Measurements from ENCODE around the gene EGFR.

The EGFR gene

DNA sequence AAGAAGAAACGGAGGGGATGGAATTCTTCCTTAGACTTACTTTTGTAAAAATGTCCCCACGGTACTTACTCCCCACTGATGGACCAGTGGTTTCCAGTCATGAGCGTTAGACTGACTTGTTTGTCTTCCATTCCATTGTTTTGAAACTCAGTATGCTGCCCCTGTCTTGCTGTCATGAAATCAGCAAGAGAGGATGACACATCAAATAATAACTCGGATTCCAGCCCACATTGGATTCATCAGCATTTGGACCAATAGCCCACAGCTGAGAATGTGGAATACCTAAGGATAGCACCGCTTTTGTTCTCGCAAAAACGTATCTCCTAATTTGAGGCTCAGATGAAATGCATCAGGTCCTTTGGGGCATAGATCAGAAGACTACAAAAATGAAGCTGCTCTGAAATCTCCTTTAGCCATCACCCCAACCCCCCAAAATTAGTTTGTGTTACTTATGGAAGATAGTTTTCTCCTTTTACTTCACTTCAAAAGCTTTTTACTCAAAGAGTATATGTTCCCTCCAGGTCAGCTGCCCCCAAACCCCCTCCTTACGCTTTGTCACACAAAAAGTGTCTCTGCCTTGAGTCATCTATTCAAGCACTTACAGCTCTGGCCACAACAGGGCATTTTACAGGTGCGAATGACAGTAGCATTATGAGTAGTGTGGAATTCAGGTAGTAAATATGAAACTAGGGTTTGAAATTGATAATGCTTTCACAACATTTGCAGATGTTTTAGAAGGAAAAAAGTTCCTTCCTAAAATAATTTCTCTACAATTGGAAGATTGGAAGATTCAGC is 187.6 kb downstream of the EGFR start:
- DNase-seq (ENCODE audit: low spot score): no peak
- in situ Hi-C loops (cut with MboI; ENCODE audit: low sequenced_read_pairs, unreplicated experiment): no loop called here
- TF ChIP-seq, protein P1, sequence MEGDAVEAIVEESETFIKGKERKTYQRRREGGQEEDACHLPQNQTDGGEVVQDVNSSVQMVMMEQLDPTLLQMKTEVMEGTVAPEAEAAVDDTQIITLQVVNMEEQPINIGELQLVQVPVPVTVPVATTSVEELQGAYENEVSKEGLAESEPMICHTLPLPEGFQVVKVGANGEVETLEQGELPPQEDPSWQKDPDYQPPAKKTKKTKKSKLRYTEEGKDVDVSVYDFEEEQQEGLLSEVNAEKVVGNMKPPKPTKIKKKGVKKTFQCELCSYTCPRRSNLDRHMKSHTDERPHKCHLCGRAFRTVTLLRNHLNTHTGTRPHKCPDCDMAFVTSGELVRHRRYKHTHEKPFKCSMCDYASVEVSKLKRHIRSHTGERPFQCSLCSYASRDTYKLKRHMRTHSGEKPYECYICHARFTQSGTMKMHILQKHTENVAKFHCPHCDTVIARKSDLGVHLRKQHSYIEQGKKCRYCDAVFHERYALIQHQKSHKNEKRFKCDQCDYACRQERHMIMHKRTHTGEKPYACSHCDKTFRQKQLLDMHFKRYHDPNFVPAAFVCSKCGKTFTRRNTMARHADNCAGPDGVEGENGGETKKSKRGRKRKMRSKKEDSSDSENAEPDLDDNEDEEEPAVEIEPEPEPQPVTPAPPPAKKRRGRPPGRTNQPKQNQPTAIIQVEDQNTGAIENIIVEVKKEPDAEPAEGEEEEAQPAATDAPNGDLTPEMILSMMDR (IDR thresholded peaks at IDR 0.05; ENCODE audit: borderline replicate concordance, control extremely low read depth, extremely low read depth, insufficient read depth, missing control alignments): no peak

DNA sequence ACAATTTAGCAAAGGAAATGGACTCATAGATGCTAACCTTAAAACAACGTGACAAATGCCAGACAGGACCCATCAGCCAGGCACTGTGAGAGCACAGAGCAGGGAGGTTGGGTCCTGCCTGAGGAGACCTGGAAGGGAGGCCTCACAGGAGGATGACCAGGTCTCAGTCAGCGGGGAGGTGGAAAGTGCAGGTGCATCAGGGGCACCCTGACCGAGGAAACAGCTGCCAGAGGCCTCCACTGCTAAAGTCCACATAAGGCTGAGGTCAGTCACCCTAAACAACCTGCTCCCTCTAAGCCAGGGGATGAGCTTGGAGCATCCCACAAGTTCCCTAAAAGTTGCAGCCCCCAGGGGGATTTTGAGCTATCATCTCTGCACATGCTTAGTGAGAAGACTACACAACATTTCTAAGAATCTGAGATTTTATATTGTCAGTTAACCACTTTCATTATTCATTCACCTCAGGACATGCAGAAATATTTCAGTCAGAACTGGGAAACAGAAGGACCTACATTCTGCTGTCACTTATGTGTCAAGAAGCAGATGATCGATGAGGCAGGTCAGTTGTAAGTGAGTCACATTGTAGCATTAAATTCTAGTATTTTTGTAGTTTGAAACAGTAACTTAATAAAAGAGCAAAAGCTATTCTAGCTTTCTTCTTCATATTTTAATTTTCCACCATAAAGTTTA is 188.8 kb downstream of the EGFR start:
- in situ Hi-C loops (cut with MboI; ENCODE audit: low sequenced_read_pairs, unreplicated experiment): no loop called here
- DNase-seq (ENCODE audit: low spot score): no peak
- TF ChIP-seq, protein P1 (IDR thresholded peaks at IDR 0.05; ENCODE audit: borderline replicate concordance, control extremely low read depth, extremely low read depth, insufficient read depth, missing control alignments): no peak

DNA sequence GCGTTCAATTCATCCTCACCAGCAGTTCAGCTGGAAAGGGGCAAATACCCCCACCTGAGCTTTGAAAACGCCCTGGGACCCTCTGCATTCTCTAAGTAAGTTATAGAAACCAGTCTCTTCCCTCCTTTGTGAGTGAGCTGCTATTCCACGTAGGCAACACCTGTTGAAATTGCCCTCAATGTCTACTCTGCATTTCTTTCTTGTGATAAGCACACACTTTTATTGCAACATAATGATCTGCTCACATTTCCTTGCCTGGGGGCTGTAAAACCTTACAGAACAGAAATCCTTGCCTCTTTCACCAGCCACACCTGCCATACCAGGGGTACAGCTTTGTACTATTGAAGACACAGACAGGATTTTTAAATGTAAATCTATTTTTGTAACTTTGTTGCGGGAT is 190.5 kb downstream of the EGFR start:
- in situ Hi-C loops (cut with MboI; ENCODE audit: low sequenced_read_pairs, unreplicated experiment): no loop called here
- TF ChIP-seq, protein P1 (IDR thresholded peaks at IDR 0.05; ENCODE audit: borderline replicate concordance, control extremely low read depth, extremely low read depth, insufficient read depth, missing control alignments): no peak
- no peak for DNase-seq (ENCODE audit: low spot score)

DNA sequence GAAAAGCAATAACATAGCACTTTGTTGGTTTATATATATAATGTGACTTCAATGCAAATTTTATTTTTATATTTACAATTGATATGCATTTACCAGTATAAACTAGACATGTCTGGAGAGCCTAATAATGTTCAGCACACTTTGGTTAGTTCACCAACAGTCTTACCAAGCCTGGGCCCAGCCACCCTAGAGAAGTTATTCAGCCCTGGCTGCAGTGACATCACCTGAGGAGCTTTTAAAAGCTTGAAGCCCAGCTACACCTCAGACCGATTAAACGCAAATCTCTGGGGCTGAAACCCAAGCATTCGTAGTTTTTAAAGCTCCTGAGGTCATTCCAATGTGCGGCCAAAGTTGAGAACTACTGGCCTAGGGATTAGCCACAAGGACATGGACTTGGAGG is 191.4 kb downstream of the EGFR start:
- in situ Hi-C loops (cut with MboI; ENCODE audit: low sequenced_read_pairs, unreplicated experiment): no loop called here
- DNase-seq (ENCODE audit: low spot score): no peak
- TF ChIP-seq, protein P1 (IDR thresholded peaks at IDR 0.05; ENCODE audit: borderline replicate concordance, control extremely low read depth, extremely low read depth, insufficient read depth, missing control alignments): no peak

DNA sequence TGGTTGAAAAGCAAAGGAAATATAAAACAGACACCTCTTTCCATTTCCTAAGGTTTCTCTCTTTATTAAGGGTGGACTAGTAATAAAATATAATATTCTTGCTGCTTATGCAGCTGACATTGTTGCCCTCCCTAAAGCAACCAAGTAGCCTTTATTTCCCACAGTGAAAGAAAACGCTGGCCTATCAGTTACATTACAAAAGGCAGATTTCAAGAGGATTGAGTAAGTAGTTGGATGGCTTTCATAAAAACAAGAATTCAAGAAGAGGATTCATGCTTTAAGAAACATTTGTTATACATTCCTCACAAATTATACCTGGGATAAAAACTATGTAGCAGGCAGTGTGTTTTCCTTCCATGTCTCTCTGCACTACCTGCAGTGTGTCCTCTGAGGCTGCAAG is 191.9 kb downstream of the EGFR start:
- TF ChIP-seq, protein P1 (IDR thresholded peaks at IDR 0.05; ENCODE audit: borderline replicate concordance, control extremely low read depth, extremely low read depth, insufficient read depth, missing control alignments): no peak
- in situ Hi-C loops (cut with MboI; ENCODE audit: low sequenced_read_pairs, unreplicated experiment): no loop called here

DNA sequence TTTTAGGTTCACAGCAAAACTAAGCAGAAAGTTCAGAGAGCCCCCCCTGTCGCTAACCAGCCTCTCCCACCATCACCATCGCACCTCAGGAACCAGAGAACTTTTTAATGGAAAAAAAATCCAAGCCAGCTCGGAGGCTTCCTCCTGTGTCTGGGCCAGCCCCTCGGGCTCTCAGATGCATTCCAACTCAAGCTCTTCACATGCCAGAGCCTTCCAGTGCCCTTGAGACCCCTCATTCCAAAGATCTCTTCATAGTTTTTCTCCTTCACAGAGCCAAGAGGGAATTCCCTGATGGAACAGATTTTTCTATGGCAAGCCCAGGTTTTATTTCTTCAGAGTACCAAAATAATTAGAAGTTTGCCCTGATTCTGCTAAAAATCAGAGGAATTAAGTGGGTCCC is 192.9 kb downstream of the EGFR start:
- no peak for DNase-seq (ENCODE audit: low spot score)
- in situ Hi-C loops (cut with MboI; ENCODE audit: low sequenced_read_pairs, unreplicated experiment): no loop called here

More for the DNA sequence above, 191.9 kb downstream of the EGFR start:
- no peak for DNase-seq (ENCODE audit: low spot score)

More for the DNA sequence above, 192.9 kb downstream of the EGFR start:
- TF ChIP-seq, protein P1 (IDR thresholded peaks at IDR 0.05; ENCODE audit: borderline replicate concordance, control extremely low read depth, extremely low read depth, insufficient read depth, missing control alignments): no peak

All from GM13976 (cell line).